DMS 273 treated with DMSO at 0.1 percent for 48 hours (cell line): Measurements from ENCODE around the gene USP47.
A peak's percentile ranks its signal among the peaks of the same experiment; 100 is the strongest.

Experiments used
- DNase-seq: peaks from one replicate; lab custom pipeline; 2025; lab: John Stamatoyannopoulos, UW

Gene USP47

DNA sequence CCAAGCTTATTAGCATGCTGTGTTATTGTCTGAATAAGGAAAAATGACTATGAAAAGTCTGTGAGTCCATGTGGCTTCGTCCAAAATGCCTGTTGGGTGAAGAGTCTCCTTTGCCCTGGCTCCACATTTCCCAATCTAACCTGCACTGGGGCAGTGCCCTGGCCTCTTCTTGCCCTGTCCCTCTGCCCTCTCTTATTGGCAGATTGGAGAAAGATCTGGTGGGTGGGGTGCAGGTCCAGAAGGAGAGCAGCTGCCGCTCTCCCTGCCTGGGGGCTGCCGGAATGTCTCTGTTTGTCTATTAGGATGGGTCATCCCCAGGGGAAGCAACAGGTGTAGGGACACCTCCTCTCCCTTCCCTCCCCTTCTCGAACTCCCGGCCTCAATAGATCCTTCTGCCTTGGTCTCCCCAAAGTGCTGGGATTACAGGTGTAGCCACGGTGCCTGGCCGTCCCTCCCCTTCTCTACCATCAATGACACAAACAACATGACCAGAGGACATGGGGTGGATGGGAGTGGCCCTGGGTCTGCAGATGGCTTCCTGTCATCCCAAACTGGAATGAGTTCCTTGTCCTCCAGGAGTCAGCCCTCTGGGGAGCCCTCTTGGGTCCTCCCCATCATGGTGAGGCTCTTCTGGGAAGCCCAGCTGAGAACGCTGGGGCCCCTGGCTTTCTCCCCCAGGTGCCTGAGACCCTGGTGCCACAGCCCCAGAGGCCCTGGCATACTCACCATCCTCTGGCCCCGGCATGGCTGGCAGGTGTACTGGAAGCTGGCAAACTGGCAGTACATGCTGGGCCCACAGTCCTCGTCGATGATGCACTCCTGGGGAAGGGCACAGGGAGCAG, 126.1 kb downstream of the USP47 start:
- DNase-seq, result no peak

DNA sequence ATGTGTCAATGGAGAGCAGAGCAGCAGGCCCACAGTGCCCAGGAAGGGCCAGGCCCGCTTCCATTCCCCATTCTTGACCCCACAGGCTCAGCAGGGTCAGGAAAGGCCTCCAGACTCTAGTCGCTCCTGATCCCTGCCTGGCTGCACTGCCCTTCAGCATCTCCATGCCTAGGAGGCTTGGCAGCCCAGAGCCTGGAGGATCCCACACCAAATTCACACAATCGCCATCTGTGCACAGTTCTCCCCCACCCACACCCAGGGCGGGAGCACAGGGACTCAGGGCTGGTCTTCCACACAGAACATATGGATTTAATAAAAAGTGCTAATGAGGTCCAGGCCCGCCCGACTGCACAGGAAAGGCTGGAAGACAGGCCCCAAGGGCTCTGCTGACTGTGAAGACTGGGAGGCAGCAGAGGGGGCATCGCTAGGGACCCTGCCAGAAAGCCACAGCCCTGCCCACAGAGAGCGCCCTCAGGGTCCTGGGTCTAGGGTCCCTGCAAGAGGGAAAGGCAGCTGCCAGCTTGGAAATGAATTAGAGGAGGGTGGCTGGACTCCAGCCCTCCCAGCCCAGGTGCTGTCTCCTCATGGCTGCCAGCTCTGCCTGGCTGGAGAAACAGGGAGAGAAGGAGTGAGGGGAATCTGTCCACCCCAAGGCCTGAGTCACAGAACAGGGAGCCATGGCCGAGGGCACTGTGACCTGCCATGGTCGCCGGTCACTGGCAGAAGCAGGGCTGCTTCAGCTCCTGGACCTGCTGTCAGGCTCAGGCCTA, 126.9 kb downstream of the USP47 start:
- peak; percentile 79 for DNase-seq

DNA sequence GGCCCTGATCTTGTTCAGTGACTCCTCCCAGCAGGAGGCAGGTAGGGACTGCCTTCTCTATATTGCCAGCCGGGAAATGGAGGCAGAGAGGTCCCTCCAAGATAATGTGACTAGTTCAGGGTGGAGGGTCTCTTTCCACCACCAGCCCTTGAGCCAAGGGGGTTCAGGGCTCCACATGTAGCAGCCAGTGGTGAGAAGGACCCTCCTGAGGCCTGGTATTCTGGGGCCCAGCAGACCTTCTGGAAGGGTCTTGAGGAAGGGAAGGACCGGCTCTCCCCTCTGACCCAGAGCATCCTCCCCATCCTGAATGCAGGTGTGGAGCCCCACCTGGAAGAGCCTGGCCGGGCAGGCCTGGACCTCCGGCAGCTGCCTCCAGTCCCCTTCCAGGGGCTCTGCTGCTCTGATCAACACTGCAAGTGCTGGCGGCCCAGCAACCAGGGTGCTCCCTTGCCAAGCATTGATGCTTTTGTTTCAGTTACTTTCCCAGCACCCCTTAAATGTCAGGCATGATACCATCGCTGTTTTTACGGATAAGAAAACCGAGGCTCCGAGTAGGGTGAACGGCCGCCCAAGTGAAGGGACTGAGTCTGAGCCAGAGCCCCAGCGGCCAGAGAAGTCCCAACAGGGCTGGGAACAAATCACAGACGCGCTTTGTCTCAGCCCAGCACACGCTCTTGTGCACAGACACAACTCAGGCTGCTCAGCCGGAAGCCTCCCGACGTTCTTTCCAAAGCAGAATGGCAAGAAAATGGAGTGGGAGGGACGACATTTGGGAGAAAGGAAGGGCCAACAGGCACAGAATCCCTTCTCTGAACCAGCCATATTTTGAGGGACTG, 127.8 kb downstream of the USP47 start:
- DNase-seq, result no peak

DNA sequence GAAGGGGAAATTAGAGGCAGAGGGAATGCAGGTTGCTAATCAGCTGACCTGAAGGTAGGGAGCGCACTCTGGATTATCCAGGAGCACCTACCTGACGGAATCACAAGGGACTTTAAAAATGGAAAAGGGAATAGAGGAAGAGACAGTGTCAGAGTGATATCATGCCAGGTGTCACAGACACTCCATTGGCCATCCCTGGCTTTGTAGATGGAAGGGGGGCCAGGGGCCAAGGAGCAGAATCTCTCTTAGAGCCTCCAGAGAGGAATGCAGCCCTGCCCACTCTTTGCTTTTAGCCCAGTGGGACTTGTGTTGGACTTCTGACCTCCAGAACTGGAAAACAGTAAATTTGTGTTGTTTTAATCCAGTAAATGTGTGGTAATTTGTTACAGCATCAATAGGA, 128.8 kb downstream of the USP47 start:
- DNase-seq, result no peak

DNA sequence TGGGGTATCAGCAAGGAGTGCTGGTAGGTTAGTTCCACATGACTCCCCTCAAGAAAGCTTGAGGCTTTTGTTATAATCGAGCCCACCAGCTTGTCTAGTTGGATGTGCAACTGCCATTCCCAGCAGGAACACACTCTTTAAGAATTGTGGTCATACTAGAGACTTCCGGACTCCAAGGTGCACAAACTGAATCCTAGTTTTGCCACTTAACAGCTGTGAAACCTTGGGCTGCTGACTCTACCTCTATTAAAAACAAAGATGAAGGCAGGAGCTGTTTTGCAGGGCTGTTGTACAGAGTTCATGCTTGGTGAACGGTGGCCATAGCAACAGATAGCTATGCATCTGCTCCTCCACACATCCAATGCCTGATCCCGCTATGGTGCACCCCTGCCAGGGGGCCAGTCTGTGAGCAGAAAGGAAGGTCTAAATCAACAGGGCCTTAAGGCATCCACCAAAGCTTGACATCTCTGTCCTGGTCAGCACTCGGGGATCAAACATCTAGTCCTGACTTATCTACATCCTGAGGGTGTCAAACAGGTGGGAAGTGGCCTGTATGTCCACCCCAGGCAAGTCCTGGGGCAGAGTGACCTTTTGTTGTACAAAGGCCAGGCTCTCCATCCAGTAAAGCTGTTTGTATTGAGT, 130.3 kb downstream of the USP47 start:
- peak; percentile 62 for DNase-seq

DNA sequence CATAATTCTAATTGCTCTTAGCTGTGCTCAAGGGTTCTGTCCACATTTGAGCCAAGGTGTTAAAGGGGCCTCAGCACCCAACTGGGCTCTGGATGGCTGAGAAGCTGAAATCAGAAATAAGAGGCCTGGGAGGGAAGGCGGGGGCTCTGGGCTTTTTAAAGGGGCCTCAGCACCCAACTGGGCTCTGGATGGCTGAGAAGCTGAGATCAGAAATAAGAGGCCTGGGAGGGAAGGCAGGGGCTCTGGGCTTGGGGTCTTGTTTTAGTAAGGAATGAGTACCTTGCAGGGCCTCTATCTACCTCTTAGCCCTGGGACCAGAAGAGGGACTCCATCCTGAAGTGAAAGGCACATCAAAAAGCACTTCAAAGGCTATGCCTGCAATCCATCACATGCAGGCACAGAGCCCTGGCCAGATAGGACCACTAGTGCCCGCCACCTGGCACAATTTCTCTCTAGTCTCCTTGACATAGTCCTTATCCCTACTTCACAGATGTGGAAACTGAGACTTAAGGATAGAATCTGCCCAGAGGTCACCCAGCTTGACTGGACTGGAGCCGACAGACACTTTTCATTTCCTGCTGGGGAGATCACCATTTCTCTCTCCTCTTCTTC, 131.1 kb downstream of the USP47 start:
- no peak for DNase-seq

DNA sequence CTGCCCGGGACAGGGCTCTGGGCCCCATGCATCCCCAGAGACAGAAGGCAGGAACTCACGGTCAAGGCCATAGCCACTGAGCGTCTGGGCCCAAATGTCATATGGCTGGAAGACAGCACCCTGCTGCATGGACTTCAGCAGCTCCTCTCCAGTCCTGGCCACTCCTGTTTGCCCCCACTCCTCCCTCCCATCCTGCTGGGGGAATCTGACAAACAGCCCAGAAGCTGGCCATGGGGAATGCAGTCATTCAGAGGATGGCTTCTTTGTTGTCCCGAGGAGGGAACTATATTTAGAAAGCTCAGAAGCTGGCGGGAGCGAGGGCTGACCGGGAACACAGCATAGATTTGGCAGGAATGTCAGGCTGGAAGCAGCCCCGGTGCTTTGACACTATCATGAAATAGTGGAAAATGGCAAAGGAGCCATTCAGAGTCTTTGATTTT, 131.6 kb downstream of the USP47 start:
- DNase-seq, result no peak

DNA sequence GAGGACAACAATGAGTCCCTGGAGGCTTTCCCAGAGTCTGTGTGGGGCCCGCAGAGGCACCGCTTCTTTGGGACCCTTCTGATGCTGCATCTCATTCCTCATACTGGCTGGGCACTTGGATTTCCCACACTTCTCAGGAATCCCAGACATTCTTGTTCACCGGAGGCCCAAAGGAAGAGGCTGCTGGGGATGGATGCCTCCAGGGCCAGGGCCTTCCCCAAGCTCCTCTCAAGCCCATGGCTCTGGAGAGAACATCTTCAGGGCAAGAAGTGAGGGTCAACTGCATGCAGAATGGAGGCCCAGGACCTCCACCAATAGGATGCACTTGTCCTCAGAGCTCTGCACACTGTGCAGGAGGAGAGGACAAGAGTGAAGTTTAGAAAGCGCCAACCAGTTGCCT, 132.1 kb downstream of the USP47 start:
- DNase-seq, result no peak

DNA sequence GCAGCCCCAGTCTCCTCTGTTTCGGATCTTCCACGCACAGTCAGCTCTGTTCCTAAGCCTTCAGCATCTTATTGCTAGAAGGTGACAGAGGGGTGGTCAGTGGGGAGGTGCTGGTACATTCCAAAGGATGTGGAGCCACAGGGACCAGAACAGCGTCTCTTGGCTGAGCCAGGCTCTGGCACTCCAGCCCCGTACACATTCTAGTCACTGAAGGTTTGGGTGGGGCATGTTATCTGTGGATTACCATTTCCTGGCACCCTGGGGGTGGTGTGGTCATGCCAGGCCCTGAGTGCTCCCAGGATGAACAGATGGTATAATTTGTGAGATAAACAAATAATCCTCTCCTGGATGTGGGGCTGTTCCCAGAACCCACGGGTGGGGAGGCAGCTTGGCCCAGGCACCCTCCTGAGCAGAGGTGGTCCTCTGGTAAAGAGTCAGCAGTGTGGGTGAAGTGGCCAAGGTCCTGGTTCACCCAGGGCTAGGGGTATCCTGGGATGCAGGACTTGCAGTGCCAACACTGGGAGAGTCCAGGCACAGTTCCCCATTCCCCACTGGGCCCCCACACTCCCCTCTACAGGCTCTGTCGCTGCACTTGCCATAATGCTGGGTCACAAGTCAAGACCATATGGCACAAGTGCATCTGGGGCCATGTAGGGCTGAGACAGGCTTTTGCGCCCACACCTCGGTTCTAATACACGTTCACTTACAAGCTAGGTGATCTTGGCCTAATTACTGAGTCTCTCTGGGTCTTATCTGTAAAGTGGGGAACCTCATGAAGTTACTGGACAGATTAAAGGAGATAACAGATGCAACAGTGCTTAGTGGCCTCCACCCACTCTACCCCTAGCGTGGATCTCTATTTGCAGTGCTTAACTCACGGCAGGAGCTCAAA, 133.7 kb downstream of the USP47 start:
- DNase-seq, result peak; percentile 78

DNA sequence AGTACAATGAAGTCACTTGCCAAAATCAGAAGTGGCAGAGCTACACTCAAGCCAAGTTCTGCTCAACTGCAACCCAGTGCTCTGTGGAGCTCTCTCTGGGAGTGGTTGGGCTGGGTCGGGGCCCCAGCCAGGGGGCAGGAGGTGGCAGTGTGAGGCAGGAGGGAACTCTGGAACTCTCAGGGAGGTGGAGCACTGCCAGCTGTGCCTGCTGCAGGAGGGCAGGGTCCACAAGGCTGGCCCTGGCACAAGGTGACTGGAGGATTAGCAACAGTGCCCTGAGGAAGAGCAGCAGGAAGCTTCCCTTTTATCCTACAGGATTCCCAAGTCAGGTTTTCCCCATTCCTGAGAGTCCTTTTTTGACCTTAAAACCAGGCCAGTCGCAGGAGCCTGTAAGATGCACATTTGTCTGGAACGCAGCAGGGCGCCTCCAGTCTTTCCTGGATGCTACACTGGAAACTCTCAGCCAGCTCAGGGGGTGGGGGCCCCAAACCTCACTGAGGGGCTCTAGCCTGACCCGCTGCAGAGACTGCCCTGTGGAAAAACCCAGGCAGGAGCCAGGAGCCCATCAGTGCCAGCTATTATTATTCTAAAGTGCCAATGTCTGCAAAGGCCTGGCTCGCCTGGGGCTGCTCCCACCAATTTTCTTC, 134.8 kb downstream of the USP47 start:
- no peak for DNase-seq

DNA sequence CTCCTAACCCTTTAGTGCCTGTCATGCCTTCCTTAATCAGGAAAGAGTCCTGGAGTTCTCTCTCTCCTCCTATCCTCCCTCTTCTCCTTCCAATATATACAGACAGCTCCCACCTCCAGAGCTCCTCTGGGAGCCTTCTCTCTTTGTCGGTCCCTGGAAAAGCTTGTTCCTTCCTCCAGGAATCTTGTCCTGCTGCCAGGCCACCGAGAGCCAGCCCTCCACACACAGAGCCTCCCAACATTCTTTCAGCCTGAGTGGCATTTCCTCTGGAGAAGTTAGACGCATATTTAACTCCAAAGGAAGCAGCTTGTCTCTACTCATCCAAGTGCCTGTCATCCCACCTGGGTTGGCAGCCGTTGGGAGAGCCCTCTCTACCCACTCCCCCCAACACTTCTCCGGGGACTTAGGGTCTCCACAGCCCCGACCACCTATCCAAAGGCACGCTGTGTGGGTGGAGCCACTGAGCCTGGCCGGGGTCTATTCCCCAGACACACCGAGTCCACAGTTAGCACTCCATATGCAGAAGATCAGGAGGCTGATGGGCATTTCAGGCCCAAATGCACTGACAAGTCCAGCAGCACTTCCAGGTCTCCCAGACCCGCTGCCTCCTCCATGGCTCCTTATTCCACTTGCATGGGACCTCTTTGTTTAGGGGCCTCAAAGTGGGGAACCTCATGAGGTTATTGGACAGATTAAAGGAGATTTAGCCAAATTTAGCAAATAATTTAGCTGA, 135.6 kb downstream of the USP47 start:
- peak; percentile 27 for DNase-seq

DNA sequence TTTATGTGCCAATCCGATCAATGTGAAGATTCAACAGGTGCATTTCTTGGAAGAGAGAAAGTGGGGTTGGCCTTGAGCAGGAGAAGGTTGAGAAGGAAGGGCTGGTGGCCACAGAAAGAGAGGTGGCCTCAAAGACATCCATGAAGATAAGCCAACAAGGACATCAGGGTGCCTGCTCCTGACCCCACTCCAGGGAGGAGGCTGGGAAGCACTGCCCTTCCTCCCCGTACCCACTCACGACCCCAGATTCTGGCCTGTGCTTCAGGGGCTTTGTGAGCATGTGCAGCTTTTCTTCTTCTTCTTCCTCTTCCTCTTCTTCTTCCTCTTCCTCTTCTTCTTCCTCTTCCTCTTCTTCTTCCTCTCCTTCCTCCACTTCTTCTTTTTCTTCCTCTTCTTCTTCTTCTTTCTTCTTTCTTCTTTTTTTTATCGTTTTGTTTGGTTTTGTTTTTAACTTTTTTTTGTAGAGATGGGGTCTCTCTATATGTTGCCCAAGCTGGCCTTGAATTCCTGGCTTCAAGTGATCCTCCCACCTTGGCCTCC, 136.4 kb downstream of the USP47 start:
- DNase-seq, result no peak

DNA sequence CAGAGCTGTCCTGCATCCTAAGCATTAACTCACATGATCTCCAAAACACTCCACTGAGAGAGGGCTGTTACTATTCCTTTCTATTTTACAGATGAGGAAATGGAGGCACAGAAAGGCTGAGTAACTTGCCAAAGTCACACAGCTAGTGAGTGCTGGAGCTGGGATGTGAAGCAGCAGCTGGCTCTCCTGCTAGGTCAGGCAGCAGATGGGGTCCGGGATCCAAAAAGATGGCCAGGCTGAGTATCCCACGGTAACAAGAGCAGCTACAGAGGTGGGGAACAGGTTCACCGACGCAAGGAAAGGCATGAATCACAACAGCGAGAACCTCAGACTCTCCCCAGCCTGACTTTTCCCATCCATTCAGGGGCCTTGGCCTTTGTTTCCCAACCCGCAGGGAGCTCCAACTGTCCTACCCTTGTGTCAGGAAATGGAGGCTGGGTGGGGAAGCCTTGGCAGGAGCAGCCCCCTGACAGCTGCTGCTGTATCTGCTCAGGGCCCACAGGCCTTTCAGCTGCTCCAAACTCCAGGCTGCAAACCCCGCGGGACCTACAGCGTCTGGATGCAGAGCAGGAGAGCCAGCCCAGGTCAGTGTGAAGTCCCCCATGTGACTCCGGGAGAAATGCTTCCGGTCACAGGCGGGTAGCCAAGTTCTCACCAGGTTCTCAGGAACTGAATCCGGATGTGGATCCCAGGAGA, 137.2 kb downstream of the USP47 start:
- peak; percentile 86 for DNase-seq

DNA sequence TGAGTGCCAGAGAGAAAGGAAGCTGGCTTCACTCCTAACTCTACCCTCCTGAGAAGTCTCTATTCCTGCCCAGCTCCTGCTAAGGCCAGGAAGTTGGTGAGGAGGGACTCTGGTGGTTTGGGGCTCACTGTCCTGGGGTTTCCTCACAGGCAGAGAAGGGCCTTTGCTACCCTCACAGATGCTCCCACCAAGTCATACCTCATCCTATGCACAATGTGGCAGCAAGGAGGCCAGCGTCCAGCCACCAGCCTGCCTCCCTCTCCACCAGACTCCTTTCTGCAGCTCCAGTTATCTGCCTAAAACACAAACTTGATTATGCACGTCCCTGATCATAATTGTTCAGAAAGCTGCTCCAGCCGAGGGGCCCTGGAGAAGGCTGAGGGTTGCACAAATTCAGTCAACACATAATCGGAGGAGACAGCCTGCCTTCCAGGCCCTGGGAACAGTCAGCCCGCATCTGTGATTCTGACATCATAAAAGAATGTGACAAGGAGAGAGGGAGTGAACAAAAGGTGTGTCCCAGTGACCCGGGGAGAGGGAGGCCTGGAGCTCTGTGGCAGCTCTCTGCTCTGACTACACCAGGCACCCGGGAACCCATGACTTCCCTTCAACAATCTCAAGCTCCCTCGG, 137.8 kb downstream of the USP47 start:
- no peak for DNase-seq

DNA sequence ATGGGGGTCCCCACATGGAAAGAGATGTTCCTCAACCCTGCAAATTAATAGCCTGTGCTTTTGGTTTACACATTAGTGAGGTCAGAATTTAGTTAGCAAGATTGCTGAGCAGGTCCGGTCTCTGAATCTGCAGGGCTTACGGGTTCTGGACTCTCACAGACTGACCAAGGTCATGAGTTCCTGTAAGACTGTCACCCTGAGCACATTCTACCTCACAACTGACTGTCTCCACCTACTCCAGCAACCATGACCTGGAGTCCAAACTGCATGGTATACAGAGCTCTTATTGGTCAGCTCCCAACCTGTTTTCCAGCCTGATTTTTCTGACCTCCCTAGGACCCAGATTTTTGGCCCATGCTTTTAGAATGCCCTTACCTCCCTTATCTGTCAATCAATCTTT, 138.4 kb downstream of the USP47 start:
- DNase-seq, result no peak

DNA sequence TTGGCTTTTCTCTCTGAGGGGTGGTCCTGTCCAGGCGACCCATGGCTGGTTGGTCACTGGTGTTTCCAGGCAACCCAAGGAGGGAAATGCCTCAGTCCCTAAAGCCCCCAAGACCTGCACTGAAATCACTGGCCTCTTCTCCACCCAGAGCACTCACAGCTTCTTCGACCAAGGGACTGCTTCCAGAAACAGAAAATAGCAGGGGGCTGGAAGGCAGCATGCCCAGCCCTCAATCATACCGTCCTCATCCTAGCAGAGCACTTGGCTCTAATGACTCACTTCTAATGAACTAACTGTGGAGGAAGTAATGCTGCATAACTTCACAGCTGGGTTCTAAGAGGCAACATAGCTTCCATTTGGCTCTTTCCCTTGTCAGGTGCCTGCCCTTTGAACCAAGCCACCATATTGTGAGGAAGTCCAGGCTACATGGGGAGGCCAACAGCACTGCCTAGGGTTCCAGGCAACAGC, 139.1 kb downstream of the USP47 start:
- no peak for DNase-seq

DNA sequence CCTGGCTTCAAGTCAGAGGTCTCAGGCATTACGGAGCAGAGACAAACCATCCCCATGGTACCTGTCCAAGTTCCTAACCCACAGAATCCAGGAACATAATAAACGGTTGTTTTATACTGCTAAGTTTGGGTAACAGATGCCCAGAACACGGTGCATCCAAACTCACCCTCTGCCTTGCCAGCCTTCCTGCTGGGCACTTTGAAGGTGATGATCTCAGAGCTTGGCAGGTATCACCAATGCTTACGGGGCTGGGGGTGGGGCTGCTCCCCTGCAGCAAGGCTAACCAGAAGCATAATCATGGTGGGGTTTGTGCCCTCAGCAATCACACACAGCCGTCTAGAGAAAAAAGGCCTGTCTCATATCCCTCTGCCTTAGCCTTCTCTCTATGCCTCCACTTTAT, 139.6 kb downstream of the USP47 start:
- no peak for DNase-seq

DNA sequence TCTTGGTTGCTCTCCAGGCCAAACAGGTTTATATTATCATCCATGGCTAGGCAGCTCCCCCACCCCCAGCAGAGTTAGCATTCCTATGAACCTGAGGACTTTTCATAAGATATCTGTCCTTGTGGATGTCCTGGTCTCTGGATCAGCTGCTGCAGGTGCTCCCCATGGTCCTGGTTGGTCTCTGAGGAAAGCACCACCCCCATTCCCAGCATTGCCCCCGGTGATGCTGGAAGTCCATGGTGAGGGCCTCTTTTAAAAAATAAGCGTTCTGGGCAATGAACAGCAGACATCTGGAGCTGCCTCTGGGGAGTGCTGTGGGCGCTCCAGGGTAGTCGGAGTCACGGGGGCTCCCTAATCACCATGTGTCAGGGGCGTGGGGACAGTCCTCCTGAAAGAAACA, 140.1 kb downstream of the USP47 start:
- no peak for DNase-seq
